Ramos (cell line): Measurements from ENCODE around the gene ARID4B.
"Not testable (repeated sequence)": the region's sequence is repeated elsewhere in the genome, so short reads cannot be mapped to it uniquely, and the experiment has no call there.

Experiments
- in situ Hi-C: fragments of 300-500 bp; cut with MboI; formaldehyde crosslinking; loops from one replicate; pipeline ENCODE4 v1.14.3; 2022; ENCODE audit warnings: low sequenced_read_pairs; ENCODE audit not compliant: unreplicated experiment

Gene ARID4B

GRCh38 chr1:235277709-235278108 lies 50.3 kb downstream of the ARID4B start:
- in situ Hi-C loops = no loop called here

- in situ Hi-C loops = no loop called here
Observed at GRCh38 chr1:235275836-235276235, 52.1 kb downstream of the ARID4B start.

- in situ Hi-C loops = no loop called here
Observed at GRCh38 chr1:235275223-235275622, 52.8 kb downstream of the ARID4B start.

GRCh38 chr1:235272851-235273250 lies 55.1 kb downstream of the ARID4B start:
- in situ Hi-C loops = no loop called here

- in situ Hi-C loops = no loop called here
Observed at GRCh38 chr1:235270625-235271024, 57.4 kb downstream of the ARID4B start.

- in situ Hi-C loops = not testable (repeated sequence)
Observed at GRCh38 chr1:235269990-235270389, 58.0 kb downstream of the ARID4B start.

- in situ Hi-C loops = no loop called here
Observed at GRCh38 chr1:235268379-235269125, 59.4 kb downstream of the ARID4B start.

GRCh38 chr1:235266967-235267366 lies 61.0 kb downstream of the ARID4B start:
- in situ Hi-C loops = no loop called here

GRCh38 chr1:235266325-235266724 lies 61.7 kb downstream of the ARID4B start:
- in situ Hi-C loops = no loop called here

- in situ Hi-C loops = no loop called here
Observed at GRCh38 chr1:235265900-235266299, 62.1 kb downstream of the ARID4B start.

GRCh38 chr1:235264327-235264726 lies 63.7 kb downstream of the ARID4B start:
- in situ Hi-C loops = no loop called here

- in situ Hi-C loops = no loop called here
Observed at GRCh38 chr1:235262539-235262938, 65.4 kb downstream of the ARID4B start.

- in situ Hi-C loops = no loop called here
Observed at GRCh38 chr1:235261243-235261642, 66.7 kb downstream of the ARID4B start.

GRCh38 chr1:235259133-235259778 lies 68.7 kb downstream of the ARID4B start:
- in situ Hi-C loops = no loop called here

- in situ Hi-C loops = not testable (repeated sequence)
Observed at GRCh38 chr1:235258068-235258467, 69.9 kb downstream of the ARID4B start.

- in situ Hi-C loops = no loop called here
Observed at GRCh38 chr1:235254721-235255120, 73.3 kb downstream of the ARID4B start.

- in situ Hi-C loops = no loop called here
Observed at GRCh38 chr1:235253219-235253962, 74.6 kb downstream of the ARID4B start.

- in situ Hi-C loops = no loop called here
Observed at GRCh38 chr1:235250430-235250829, 77.5 kb downstream of the ARID4B start.

GRCh38 chr1:235246022-235246948 lies 81.7 kb downstream of the ARID4B start:
- in situ Hi-C loops = loop anchor here (10.0 kb wide), 1 partner anchor 169 kb away; no protein-coding TSS in a partner anchor
